MG63 (cell line): ENCODE results near the gene PRG2. TPM values are rescaled to one million over a fixed set of nuclear protein-coding genes. Genes with fewer than 3 reads are reported as not detected.
A peak's percentile ranks its signal among the peaks of the same experiment; 100 is the strongest.
"Not testable (repeated sequence)": the region's sequence is repeated elsewhere in the genome, so short reads cannot be mapped to it uniquely, and the experiment has no call there.

ENCODE experiments used
- DNase-seq: peaks from one replicate; pipeline ENCODE4 v3.0.0-alpha.2; 2020
- H3K27me3 ChIP-seq: fragments of 250-450 bp; sonication (Bioruptor Pico); 2 replicates; pipeline ENCODE4 v1.5.1; 2020; ENCODE audit warnings: mild to moderate bottlenecking, moderate library complexity
- H3K36me3 ChIP-seq: fragments of 250-450 bp; sonication (Bioruptor Pico); 2 replicates; pipeline ENCODE4 v1.5.1; 2020; ENCODE audit warnings: mild to moderate bottlenecking, moderate library complexity
- H3K4me3 ChIP-seq: fragments of 250-450 bp; sonication (Bioruptor Pico); 2 replicates; pipeline ENCODE4 v1.5.1; 2020; ENCODE audit warnings: mild to moderate bottlenecking, moderate library complexity
- H3K9me3 ChIP-seq: fragments of 250-450 bp; sonication (Bioruptor Pico); 2 replicates; pipeline ENCODE4 v1.5.1; 2020; ENCODE audit warnings: mild to moderate bottlenecking, moderate library complexity
- total RNA-seq: library from RNA; depleted of rRNA; stranded (reverse); fragments of >200 nt; shearing (Covaris generic); gene quantifications from 2 replicates; pipeline ENCODE4 v1.2.3, GENCODE V29; 2014; ENCODE audit warnings: low replicate concordance

Gene PRG2
- total RNA-seq, 1 experiment from 2014 or later, result not detected

DNA sequence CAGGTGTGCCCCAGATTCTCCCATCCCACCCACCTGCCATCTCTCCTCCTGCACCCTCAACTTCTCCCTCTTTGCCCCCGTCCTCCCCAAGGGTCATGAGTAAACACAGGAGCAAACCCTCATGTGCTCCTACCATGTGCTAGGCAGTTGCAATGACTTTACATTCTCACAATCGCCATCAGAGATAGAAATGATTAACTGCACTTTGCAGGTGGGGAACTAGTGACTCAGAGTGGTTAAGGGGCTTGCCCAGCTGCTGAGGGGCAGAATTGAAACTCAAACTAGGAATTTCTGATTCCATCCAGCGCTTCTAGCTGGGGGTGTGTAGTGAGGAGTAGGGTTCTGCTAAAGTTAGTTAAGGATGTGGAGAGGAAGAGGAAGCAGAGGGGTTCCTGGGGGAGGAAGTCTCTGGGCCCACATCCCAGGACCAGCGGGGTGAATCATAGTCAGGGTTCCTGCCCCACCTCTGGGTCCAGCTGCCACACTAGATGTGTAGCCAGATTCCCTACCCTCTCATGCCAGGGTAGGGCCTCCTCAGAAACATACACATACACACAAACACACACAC, 16.0 kb upstream of the PRG2 start:
- no peak overlapping the region for H3K4me3 ChIP-seq
- no peaks in the 10 kb centered on the region for H3K27me3 ChIP-seq
- H3K9me3 ChIP-seq, result no peaks in the 10 kb centered on the region
- peaks cover 51% of the 10 kb centered on the region for H3K36me3 ChIP-seq
- DNase-seq, result peak; percentile 74

DNA sequence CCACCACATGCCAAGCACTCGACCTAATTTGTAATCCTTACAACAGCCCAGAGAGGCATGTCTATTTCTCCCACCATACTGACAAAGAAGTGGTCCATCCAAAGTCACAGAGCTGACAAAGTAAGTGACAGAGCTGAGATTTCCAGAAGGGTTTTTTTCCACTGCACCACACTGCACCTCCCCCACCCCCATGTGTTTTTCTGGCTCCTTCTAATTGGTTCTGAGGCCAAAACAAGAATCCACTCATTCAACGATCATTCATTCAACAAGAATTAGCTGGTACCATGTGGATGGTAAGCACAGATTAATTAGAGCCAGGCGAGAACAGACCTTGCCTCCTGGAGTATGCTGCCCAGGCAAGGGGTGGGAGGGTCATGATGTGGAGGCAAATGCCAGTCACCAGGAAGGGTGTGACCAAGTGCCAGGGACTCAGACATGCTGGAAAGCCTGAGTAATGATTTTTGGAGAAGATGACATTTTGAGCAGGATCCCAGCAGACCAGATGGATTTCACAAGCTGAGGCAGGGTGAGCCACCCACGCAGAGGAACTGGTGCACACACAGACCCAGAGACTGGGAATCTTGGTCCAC, 14.9 kb upstream of the PRG2 start:
- Histone ChIP-seq H3K27me3 (no peaks in the 10 kb centered on the region), H3K4me3 (no peak overlapping the region), H3K9me3 (no peaks in the 10 kb centered on the region), H3K36me3 (peaks cover 42% of the 10 kb centered on the region)
- peak; percentile 21 for DNase-seq

DNA sequence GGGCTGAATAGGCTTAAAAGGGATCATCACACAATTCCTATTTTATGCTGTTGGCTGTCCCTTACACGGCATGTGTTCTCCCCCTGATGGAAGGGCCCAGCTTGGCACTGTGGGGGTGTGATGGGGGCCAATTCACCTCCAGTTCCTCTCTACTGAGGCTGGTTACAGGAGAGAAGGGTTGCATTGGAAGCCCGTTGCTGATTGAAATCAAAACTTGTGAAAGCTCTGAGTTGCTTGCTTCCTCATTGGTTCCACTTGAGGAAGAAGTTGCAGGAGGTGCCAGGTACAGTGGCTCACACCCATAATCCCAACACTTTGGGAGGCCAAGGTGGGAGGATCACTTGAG, 13.3 kb upstream of the PRG2 start:
- Histone ChIP-seq H3K36me3 (peaks cover 26% of the 10 kb centered on the region), H3K9me3 (no peaks in the 10 kb centered on the region), H3K4me3 (no peak overlapping the region), H3K27me3 (no peaks in the 10 kb centered on the region)
- DNase-seq, result no peak

DNA sequence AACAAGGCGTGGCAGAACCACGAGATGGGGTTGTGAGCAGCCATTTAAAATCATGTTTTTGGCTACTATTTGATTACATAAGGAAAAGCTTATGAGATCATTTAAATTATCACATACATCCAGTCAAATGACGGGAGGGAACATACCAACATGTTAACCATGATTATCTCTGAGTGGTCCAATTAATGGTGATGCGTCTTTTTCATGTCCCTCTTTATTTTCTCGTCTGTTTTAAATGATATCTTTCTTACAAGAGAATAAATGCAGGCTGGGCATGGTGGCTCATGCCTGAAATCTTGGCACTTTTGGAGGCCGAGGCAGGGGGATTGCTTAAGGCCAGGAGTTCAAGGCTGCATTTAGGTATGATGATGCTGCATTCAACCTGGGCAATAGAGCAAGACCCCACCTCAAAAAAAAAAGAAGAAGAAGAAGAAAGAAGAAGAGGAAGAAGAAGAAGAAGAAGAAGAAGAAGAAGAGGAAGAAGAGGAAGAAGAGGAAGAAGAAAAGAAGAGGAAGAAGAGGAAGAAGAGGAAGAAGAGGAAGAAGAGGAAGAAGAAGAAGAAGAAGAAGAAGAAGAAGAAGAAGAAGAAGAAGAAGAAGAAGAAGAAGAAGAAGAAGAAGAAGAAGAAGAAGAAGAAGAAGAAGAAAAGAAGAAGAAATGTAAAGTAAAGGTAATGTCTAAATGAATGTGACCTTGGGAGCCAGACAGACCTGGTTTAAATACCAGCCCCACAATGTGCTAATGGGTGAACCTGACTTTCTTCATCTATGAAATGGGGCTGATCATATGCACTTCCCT, 12.8 kb upstream of the PRG2 start:
- H3K4me3 ChIP-seq, result not testable (repeated sequence)

DNA sequence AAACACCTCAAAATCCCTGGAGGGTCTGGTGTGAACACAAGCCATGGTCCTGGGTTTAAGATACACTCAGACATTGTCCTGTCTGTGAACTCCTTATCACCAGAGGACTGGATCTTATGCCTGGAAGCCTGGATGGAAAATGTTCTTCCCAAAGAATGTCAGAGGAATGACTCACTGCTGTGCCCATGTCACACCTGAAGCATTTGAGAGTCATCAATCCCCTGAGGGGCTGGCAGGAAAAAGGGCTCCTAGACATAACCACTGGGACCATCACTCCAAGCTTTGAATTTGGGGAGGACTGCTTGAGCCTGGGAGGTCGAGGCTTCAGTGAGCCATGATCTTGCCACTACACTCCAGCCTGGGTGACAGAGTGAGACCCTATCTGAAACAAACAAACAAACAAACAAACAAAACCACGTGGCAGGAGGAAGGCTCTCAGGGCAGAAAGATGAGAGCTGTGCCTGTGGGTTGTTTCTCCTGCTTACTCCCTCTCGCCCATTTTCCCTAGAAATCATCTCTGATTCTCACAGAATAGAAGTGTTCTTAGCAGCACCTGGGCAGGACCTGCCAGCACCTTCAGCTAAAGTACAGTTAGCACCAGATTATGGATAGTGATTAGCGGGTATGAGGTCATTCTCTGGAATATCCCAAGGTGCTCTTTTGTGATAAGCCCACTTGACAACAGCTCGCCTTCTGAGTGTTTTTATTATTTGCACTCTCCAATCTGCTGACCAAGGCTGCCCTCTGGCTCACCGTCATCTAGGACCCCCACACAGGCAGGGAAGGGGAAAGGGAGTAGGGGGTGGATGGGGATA, 11.9 kb upstream of the PRG2 start:
- no peak overlapping the region for H3K4me3 ChIP-seq
- no peak for DNase-seq
- peaks cover 12% of the 10 kb centered on the region for H3K36me3 ChIP-seq
- no peaks in the 10 kb centered on the region for H3K9me3 ChIP-seq
- no peaks in the 10 kb centered on the region for H3K27me3 ChIP-seq

More for the DNA sequence above, 12.8 kb upstream of the PRG2 start:
- not testable (repeated sequence) for H3K9me3 ChIP-seq, H3K27me3 ChIP-seq, DNase-seq
- H3K36me3 ChIP-seq, result peaks cover 20% of the 10 kb centered on the region

DNA sequence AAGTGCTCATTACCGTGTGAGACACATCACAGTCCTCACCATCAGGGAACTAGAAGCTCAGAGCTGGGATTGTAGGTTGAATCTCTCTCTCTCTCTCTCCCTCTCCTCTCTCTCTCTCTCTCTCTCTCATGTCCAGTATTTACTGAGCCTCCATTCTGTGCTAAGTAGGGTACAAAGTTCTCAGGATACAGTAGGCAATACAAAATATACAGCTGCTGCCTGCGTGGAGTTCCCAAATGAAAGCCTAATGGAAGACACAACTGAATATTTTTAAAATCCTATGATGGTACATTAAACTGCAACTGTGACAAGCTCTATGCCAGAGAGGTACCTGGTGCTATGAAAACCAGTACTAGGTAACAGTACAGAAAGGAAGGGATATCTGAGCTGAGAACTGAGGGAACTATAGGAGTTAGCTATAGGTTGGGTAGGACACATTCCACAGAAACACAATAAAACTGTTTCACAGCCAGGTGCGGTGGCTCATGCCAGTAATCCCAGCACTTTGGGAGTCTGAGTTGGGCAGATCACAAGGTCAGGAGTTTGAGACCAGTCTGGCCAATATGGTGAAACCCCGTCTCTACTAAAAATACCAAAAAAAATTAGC, 9.6 kb upstream of the PRG2 start:
- no peak overlapping the region for H3K4me3 ChIP-seq
- no peaks in the 10 kb centered on the region for H3K36me3 ChIP-seq
- H3K27me3 ChIP-seq, result no peaks in the 10 kb centered on the region
- H3K9me3 ChIP-seq, result no peaks in the 10 kb centered on the region
- DNase-seq, result no peak

DNA sequence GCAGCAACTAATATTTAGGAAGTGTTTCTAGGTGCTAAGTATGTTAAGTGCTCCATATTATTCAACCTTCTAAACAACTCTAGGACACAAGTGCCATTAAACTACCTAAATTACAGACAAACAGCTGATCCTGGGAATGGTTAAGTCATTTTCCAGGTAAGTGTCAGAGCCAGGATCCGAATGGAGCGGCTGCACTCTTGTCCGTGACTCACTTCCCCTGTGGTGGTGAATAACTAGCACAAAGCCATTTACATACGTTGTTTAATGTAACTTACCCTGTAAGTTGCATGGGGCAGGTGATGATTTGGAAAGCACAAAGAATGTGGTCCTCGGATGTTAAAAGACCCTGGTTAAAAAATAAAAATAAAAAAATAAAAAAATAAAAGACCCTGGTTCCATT, 8.8 kb upstream of the PRG2 start:
- H3K9me3 ChIP-seq, result no peaks in the 10 kb centered on the region
- no peak for DNase-seq

DNA sequence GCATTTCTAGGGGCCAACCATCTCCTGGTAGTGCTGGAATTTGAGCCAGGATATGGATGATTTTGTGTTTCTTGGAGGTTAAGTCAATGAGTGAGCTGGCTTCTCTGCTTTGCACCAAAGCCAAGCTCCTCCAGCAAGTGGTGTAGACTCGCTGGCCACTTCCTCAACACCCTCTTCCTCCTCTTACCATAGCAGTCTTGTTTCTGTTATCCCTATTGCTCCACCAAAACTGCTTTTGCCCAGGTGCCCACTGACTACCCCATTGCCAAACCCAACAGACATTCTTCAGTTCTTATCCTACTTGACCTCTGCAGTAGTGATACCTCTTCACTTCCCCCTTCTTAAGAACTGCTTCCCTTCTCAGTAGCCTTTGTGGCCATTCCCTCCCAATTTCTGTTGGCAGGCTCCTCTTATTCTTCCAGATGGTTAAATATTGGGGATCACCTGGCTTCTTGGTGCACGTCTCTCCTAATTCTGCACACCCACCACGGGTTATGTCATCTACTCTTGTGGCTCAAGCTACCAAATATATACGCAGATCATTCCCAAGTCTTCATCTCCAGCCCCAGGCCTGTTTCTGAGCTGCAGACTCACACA, 7.0 kb upstream of the PRG2 start:
- DNase-seq, result no peak
- no peaks in the 10 kb centered on the region for H3K9me3 ChIP-seq
- no peaks in the 10 kb centered on the region for H3K36me3 ChIP-seq
- H3K27me3 ChIP-seq, result no peaks in the 10 kb centered on the region
- no peak overlapping the region for H3K4me3 ChIP-seq

More for the DNA sequence above, 8.8 kb upstream of the PRG2 start:
- H3K4me3 ChIP-seq, result no peak overlapping the region
- no peaks in the 10 kb centered on the region for H3K27me3 ChIP-seq
- H3K36me3 ChIP-seq, result no peaks in the 10 kb centered on the region

DNA sequence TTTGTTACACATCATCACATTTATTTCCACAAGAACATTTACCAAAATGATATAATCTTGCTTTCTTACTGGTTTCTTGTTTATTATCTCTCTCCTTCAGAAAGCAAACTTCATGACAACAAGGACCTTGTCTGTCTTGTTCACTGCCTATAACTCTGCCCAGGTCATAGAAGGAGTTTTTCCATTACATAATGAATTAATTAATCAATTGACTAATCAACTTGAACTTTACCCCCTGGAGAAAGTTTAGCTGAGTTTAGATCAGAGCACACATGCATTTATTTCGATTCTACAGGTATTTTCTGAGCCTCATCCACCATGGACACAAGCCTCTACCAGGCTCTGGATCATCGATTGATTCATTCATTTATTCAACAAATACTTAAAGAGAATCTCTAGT, 6.3 kb upstream of the PRG2 start:
- H3K36me3 ChIP-seq, result no peaks in the 10 kb centered on the region
- no peaks in the 10 kb centered on the region for H3K27me3 ChIP-seq
- no peak for DNase-seq

DNA sequence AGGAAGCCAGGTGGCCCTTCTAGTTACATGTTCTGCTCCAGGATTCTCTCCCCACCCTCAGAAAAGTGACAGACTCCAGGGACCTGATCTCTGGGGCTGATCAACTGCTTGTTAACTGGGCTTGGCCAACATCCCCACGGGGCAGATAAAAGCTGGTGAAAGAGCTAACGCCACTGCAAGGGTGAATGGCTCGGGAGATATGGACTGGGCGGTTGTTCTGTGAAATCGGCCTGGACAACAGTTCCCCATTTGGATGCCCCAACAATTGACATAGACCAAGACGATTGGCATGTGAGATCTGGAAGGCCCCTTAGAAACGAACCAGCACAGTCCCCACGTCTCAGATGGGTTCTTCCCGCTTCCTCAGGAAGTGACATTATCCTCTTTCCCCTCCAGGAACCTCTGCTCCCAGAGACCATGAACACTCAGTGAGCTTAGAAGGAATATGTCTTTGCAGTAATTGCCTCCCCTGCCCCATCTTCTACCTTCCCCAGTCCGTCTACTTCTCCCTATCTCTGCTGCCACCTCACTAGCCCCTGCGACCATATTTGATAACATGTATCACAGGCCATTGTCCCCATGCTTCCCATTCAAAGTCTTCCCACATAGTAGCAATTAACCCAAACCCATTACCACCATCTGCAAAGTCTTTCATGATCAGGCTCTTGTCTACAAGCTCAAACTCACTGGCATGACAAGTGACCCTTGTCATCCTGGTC, 5.6 kb upstream of the PRG2 start:
- no peak overlapping the region for H3K4me3 ChIP-seq
- no peaks in the 10 kb centered on the region for H3K9me3 ChIP-seq
- H3K36me3 ChIP-seq, result no peaks in the 10 kb centered on the region
- DNase-seq, result no peak
- H3K27me3 ChIP-seq, result no peaks in the 10 kb centered on the region

More for the DNA sequence above, 6.3 kb upstream of the PRG2 start:
- no peak overlapping the region for H3K4me3 ChIP-seq
- no peaks in the 10 kb centered on the region for H3K9me3 ChIP-seq

DNA sequence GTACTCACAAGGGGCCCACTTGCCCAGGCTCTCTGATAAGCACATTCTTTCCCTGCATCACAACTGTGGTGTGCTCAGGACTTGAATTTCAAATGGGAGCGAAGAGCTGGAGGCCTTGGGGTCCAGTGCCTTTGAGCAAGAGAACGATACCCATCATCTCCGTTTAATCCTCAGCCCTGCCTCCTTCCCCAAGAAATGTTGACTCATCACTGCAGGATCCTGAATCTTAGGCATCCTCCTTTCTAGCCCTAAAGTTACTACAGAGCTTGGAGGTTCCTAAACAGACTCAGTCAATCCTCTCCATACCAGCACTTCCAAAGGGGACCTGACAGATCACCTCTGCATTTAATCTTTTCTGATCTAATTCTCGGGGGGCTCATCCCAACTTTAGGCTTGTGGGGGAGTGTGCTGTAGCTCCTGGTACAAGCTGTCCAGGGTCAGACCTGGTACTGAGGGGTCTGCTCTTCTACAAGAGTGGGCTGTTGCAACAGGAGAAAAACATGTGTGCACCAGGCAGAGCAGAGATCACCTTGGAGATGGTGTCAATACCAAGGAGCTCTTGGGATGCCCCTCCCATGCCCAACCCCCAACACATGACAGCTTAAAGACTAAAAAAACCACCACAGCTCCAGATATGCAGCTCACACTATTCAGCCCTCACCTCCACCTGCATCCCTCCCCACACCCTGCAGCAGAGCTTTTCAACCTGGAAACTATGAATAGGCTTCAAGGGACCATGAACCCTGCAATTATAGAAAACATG, 3.9 kb upstream of the PRG2 start:
- Histone ChIP-seq H3K36me3 (no peaks in the 10 kb centered on the region), H3K4me3 (no peak overlapping the region), H3K27me3 (no peaks in the 10 kb centered on the region), H3K9me3 (no peaks in the 10 kb centered on the region)
- no peak for DNase-seq

DNA sequence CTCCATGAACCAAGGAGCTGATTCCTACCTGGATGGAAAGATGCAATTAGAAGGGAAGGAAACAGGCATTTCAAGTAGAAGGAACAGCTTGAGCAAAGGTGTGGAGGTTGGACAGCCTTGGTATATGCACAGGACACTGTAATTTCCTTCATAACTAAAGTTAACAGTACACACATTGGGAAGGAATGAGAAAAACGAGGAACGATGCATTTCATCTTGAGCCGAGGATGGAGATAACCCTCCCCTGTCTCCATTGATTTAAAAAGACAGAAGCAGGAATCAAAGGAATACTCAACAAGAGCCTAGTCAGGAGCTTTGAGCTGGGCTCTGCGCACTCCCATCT, 2.3 kb upstream of the PRG2 start:
- no peak overlapping the region for H3K4me3 ChIP-seq
- H3K27me3 ChIP-seq, result no peaks in the 10 kb centered on the region
- H3K9me3 ChIP-seq, result no peaks in the 10 kb centered on the region
- H3K36me3 ChIP-seq, result no peaks in the 10 kb centered on the region
- no peak for DNase-seq

DNA sequence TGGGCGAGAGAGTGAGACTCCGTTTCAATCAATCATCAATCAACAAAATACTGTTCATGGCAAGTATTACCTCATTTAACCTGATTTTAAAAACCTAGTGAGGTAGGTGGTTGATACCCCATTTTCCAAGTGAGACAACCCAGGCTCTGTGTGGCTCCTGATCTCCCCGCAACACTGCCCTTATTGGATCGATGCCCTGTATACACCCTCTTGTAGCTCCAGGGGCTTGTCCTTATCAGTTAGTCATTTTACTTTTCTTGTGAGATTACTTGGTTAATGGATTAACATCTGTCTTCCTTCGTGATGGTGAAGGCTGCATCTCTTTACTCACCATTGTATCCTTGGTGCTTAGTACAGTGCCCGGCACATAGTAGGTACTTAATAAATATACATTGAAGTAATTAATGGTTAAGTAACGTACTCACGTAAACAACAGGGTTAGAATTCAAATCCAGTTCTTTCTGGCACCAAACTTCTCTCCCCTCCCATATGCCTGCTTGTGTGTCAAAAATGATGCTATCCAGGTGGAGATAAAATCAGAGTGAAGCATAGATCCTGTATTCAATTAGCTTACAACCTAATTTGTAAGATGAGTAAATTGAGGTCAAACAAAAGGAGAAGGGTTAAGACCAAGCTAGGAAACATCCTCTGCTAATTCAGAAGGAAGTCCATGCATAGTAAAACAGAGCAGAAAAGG, 1.8 kb upstream of the PRG2 start:
- Histone ChIP-seq H3K27me3 (no peaks in the 10 kb centered on the region), H3K9me3 (no peaks in the 10 kb centered on the region), H3K36me3 (no peaks in the 10 kb centered on the region), H3K4me3 (no peak overlapping the region)
- no peak for DNase-seq

DNA sequence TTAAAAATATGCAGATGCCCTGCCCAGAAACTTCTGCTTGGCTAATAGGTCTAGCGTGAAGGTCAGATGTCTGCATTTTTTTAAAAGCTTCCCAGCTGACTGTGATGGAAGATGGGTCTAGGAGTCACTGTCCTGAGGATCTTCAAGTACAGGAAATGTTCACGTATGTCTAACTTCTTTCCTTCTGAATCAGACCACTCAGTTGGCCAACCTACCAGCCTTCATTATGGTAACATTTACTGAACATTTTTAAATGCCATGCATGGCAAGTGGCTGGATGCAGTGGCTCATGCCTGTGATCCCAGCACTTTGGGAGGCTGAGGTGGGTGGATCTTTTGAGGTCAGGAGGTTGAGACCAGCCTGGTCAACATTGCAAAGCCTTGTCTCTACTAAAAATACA, 1.1 kb upstream of the PRG2 start:
- H3K36me3 ChIP-seq, result no peaks in the 10 kb centered on the region
- no peak overlapping the region for H3K4me3 ChIP-seq
- no peak for DNase-seq
- no peaks in the 10 kb centered on the region for H3K9me3 ChIP-seq
- H3K27me3 ChIP-seq, result no peaks in the 10 kb centered on the region

DNA sequence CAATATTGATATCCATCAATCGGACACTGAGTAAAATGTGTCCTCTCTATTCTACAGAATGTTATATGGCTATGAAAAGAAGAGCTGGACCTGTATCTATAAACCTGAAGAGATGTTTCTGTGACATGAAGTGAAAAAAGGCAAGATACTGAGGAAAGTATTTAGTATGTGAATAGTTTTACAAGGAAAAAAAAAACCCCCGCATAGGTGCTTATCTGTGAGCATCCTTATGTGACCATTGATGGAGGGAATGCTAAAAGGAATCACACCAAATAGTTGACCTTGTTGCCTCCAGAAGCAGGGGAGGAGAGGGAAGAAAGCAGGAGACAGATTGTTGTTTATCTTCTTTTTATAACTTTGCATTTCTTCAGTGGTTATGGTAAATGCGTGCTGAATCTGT, 661 bp upstream of the PRG2 start:
- Histone ChIP-seq H3K9me3 (no peaks in the 10 kb centered on the region), H3K27me3 (no peaks in the 10 kb centered on the region), H3K4me3 (no peak overlapping the region), H3K36me3 (no peaks in the 10 kb centered on the region)
- DNase-seq, result no peak
